CD8-positive, alpha-beta memory T cell (primary cell): ENCODE results near the gene LGALS1. TPM values are rescaled to one million over a fixed set of nuclear protein-coding genes. Genes with fewer than 3 reads are reported as not detected.

Source experiments
- CTCF ChIA-PET: fragments of 350-600 bp; sonication (Branson Sonifier 250); formaldehyde crosslinking; loops from one replicate; lab custom pipeline; 2021; ENCODE audit warnings: antibody characterized with exemption; lab: Charles Lee
- POLR2A ChIA-PET: fragments of 350-600 bp; sonication (Branson Sonifier 250); formaldehyde crosslinking; loops from one replicate; lab custom pipeline; 2021; ENCODE audit warnings: antibody characterized with exemption; lab: Charles Lee
- DNase-seq, 5 donors: peaks; one replicate each; pipeline versions ENCODE4 v3.0.0 to v3.0.0-alpha.2; 2020 to 2022; ENCODE audit warnings: mixed read lengths in 1 of 5
- H3K27ac ChIP-seq: one replicate; pipeline ENCODE4 v1.7.0; 2013; ENCODE audit warnings: low read depth, mild to moderate bottlenecking, low read length, moderate library complexity
- H3K27me3 ChIP-seq: 2 replicates; pipeline ENCODE4 v1.7.0; 2013; ENCODE audit warnings: low read length, mild to moderate bottlenecking; ENCODE audit not compliant: insufficient read depth, poor library complexity, severe bottlenecking
- H3K36me3 ChIP-seq: 2 replicates; pipeline ENCODE4 v1.7.0; 2013; ENCODE audit warnings: mild to moderate bottlenecking, low read length, moderate library complexity; ENCODE audit not compliant: insufficient read depth
- H3K4me1 ChIP-seq: 2 replicates; pipeline ENCODE4 v1.7.0; 2013; ENCODE audit warnings: mild to moderate bottlenecking, low read length, moderate library complexity; ENCODE audit not compliant: insufficient read depth
- H3K4me3 ChIP-seq: 2 replicates; pipeline ENCODE4 v1.7.0; 2013; ENCODE audit warnings: mild to moderate bottlenecking, low read length
- H3K9me3 ChIP-seq: 2 replicates; pipeline ENCODE4 v1.7.0; 2013; ENCODE audit warnings: mild to moderate bottlenecking, low read length
- H3K27ac Mint-ChIP-seq, 8 donors: one replicate each; pipeline ENCODE4 v1.8.0; 2020 to 2021; ENCODE audit warnings: mixed read lengths in 8 of 8, mild to moderate bottlenecking in 6 of 8, inconsistent platforms in 3 of 8, moderate library complexity in 3 of 8
- H3K27me3 Mint-ChIP-seq, 2 donors: one replicate each; pipeline ENCODE4 v1.8.0; 2020 to 2021; ENCODE audit warnings: mixed read lengths in 2 of 2, mild to moderate bottlenecking in 1 of 2, moderate library complexity in 1 of 2
- H3K36me3 Mint-ChIP-seq, 3 donors: one replicate each; pipeline ENCODE4 v1.8.0; 2020 to 2021; ENCODE audit warnings: mixed read lengths in 3 of 3, inconsistent platforms in 1 of 3, mild to moderate bottlenecking in 1 of 3
- H3K4me1 Mint-ChIP-seq, 3 donors: one replicate each; pipeline ENCODE4 v1.8.0; 2020 to 2021; ENCODE audit warnings: mixed read lengths in 3 of 3, inconsistent platforms in 1 of 3, mild to moderate bottlenecking in 1 of 3
- H3K4me3 Mint-ChIP-seq, 7 donors: one replicate each; pipeline ENCODE4 v1.8.0; 2020 to 2021; ENCODE audit warnings: mixed read lengths in 7 of 7, mild to moderate bottlenecking in 6 of 7, moderate library complexity in 4 of 7, inconsistent platforms in 2 of 7
- H3K9me3 Mint-ChIP-seq, 5 donors: one replicate each; pipeline ENCODE4 v1.8.0; 2020 to 2022; ENCODE audit warnings: mixed read lengths in 5 of 5, mild to moderate bottlenecking in 3 of 5, moderate library complexity in 2 of 5, inconsistent platforms in 1 of 5
- polyA plus RNA-seq: library from polyadenylated mRNA; unstranded; fragments of 300-500 nt; fragmentation: Illumina TruSeq; gene quantifications from one replicate; pipeline ENCODE4 v1.2.3, GENCODE V29; 2021
- total RNA-seq, 2 experiments: library from RNA; stranded (reverse); gene quantifications; one replicate each; pipeline ENCODE4 v1.2.3, GENCODE V29; 2021

The LGALS1 gene
- total and polyA plus RNA-seq, 3 experiments from 2014 or later, result 182 to 223 (median 204) TPM

GRCh38 chr22:37633625-37634416 lies 41.6 kb upstream of the LGALS1 start:
- Histone ChIP-seq H3K4me3 (peak overlapping the region; percentile 50), H3K27ac (peak overlapping the region; percentile 59), H3K9me3 (no peaks in the 10 kb centered on the region), H3K4me1 (peaks cover 77% of the 10 kb centered on the region), H3K36me3 (no peaks in the 10 kb centered on the region), H3K27me3 (no peaks in the 10 kb centered on the region)
- ChIA-PET CTCF (interaction anchor here (0.6 to 16.3 kb wide), 11 partner anchors 7 to 543 kb away, joined by 3 to 375 read pairs (median 5); partner anchors contain the start of genes GGA1, LGALS1, NOL12 and PDXP), POLR2A (interaction anchor here (1.0 to 9.6 kb wide), 4 partner anchors 9 to 43 kb away, joined by 5 to 50 read pairs (median 18); partner anchors contain the start of genes GGA1 and PDXP)
- peak; percentile 47 to 80 (median 54) for DNase-seq
- peaks cover 66 to 92% (median 69%) of the 10 kb centered on the region in 3 donors for H3K4me1 Mint-ChIP-seq
- peak overlapping the region; percentile 72 to 95 (median 83) for H3K4me3 Mint-ChIP-seq
- peaks cover 0 to 17% (median 0%) of the 10 kb centered on the region in 3 donors for H3K36me3 Mint-ChIP-seq
- no peaks in the 10 kb centered on the region for H3K9me3 Mint-ChIP-seq
- peak overlapping the region; percentile 89 to 99 (median 96) for H3K27ac Mint-ChIP-seq
- no peaks in the 10 kb centered on the region for H3K27me3 Mint-ChIP-seq

GRCh38 chr22:37634417-37634924 lies 41.0 kb upstream of the LGALS1 start:
- Histone ChIP-seq H3K4me1 (peaks cover 78% of the 10 kb centered on the region), H3K9me3 (no peaks in the 10 kb centered on the region), H3K27me3 (no peaks in the 10 kb centered on the region), H3K27ac (peak overlapping the region; percentile 57), H3K4me3 (peak overlapping the region; percentile 50), H3K36me3 (no peaks in the 10 kb centered on the region)
- ChIA-PET CTCF (interaction anchor here (1.5 to 16.3 kb wide), 9 partner anchors 6 to 171 kb away, joined by 4 to 375 read pairs (median 20); partner anchors contain the start of genes GGA1, LGALS1, NOL12 and PDXP), POLR2A (interaction anchor here (1.3 to 9.6 kb wide), 4 partner anchors 8 to 26 kb away, joined by 4 to 50 read pairs (median 18); partner anchors contain the start of genes GGA1 and PDXP)
- H3K27ac Mint-ChIP-seq, result peak overlapping the region; percentile 89 to 99 (median 95)
- peaks cover 0 to 14% (median 0%) of the 10 kb centered on the region in 3 donors for H3K36me3 Mint-ChIP-seq
- H3K27me3 Mint-ChIP-seq, result no peaks in the 10 kb centered on the region
- H3K9me3 Mint-ChIP-seq, result no peaks in the 10 kb centered on the region
- peak in 1 of 5 donors; percentile 29 for DNase-seq
- peaks cover 64 to 89% (median 69%) of the 10 kb centered on the region in 3 donors for H3K4me1 Mint-ChIP-seq
- peak overlapping the region; percentile 72 to 95 (median 83) for H3K4me3 Mint-ChIP-seq

- no peak for DNase-seq
- H3K4me3 Mint-ChIP-seq, result peak overlapping the region in 5 of 7 donors; percentile 15 to 75 (median 66)
- Histone ChIP-seq H3K27ac (no peak overlapping the region), H3K36me3 (no peaks in the 10 kb centered on the region), H3K9me3 (no peaks in the 10 kb centered on the region), H3K4me3 (no peak overlapping the region), H3K27me3 (no peaks in the 10 kb centered on the region), H3K4me1 (peaks cover 78% of the 10 kb centered on the region)
- peaks cover 0 to 13% (median 0%) of the 10 kb centered on the region in 3 donors for H3K36me3 Mint-ChIP-seq
- ChIA-PET CTCF (interaction anchor here (1.6 to 16.3 kb wide), 7 partner anchors 5 to 47 kb away, joined by 4 to 375 read pairs (median 236); partner anchors contain the start of genes GGA1, LGALS1, NOL12 and PDXP), POLR2A (interaction anchor here (1.3 to 9.6 kb wide), 3 partner anchors 8 to 27 kb away, joined by 3 to 50 read pairs (median 4); partner anchors contain the start of genes GGA1 and PDXP)
- no peaks in the 10 kb centered on the region for H3K27me3 Mint-ChIP-seq
- peaks cover 64 to 87% (median 69%) of the 10 kb centered on the region in 3 donors for H3K4me1 Mint-ChIP-seq
- peak overlapping the region in 6 of 8 donors; percentile 89 to 97 (median 94) for H3K27ac Mint-ChIP-seq
- H3K9me3 Mint-ChIP-seq, result no peaks in the 10 kb centered on the region
These were observed 40.3 kb upstream of the LGALS1 start for GRCh38 chr22:37635157-37635556.

- H3K27ac Mint-ChIP-seq, result peak overlapping the region; percentile 77 to 97 (median 87)
- DNase-seq, result peak in 1 of 5 donors; percentile 34
- H3K27me3 ChIP-seq, result no peaks in the 10 kb centered on the region
- no peaks in the 10 kb centered on the region for H3K27me3 Mint-ChIP-seq
- CTCF ChIA-PET, result interaction anchor here (0.6 to 16.3 kb wide), 9 partner anchors 6 to 200 kb away, joined by 3 to 375 read pairs (median 7); partner anchors contain the start of genes GGA1, LGALS1, NOL12 and PDXP
- no peaks in the 10 kb centered on the region for H3K9me3 Mint-ChIP-seq
- no peaks in the 10 kb centered on the region for H3K36me3 ChIP-seq
- H3K4me3 Mint-ChIP-seq, result peak overlapping the region; percentile 47 to 99 (median 82)
- H3K27ac ChIP-seq, result peak overlapping the region; percentile 31
- peaks cover 77% of the 10 kb centered on the region for H3K4me1 ChIP-seq
- H3K4me1 Mint-ChIP-seq, result peaks cover 61 to 90% (median 67%) of the 10 kb centered on the region in 3 donors
- H3K9me3 ChIP-seq, result no peaks in the 10 kb centered on the region
- H3K36me3 Mint-ChIP-seq, result peaks cover 0 to 17% (median 0%) of the 10 kb centered on the region in 3 donors
- POLR2A ChIA-PET, result interaction anchor here (0.5 to 4.2 kb wide), 9 partner anchors 8 to 679 kb away, joined by 3 to 25 read pairs (median 3); partner anchors contain the start of gene PDXP
- peak overlapping the region; percentile 9 for H3K4me3 ChIP-seq
These were observed 39.1 kb upstream of the LGALS1 start for GRCh38 chr22:37636186-37636948.

- Mint-ChIP-seq H3K4me3 (peak overlapping the region; percentile 47 to 99 (median 82)), H3K4me1 (peaks cover 61 to 90% (median 69%) of the 10 kb centered on the region in 3 donors), H3K27ac (peak overlapping the region; percentile 77 to 97 (median 87)), H3K36me3 (peaks cover 0 to 17% (median 0%) of the 10 kb centered on the region in 3 donors), H3K9me3 (no peaks in the 10 kb centered on the region), H3K27me3 (no peaks in the 10 kb centered on the region)
- ChIA-PET POLR2A (interaction anchor here (0.5 to 4.2 kb wide), 7 partner anchors 9 to 679 kb away, joined by 3 to 25 read pairs (median 4); partner anchors contain the start of gene PDXP), CTCF (interaction anchor here (0.6 to 16.3 kb wide), 10 partner anchors 7 to 199 kb away, joined by 3 to 375 read pairs (median 6); partner anchors contain the start of genes GGA1, LGALS1, NOL12 and PDXP)
- peaks cover 80% of the 10 kb centered on the region for H3K4me1 ChIP-seq
- H3K27me3 ChIP-seq, result no peaks in the 10 kb centered on the region
- peak overlapping the region; percentile 31 for H3K27ac ChIP-seq
- H3K36me3 ChIP-seq, result peaks cover 3% of the 10 kb centered on the region
- H3K9me3 ChIP-seq, result no peaks in the 10 kb centered on the region
- H3K4me3 ChIP-seq, result peak overlapping the region; percentile 9
- DNase-seq, result no peak
These were observed 38.5 kb upstream of the LGALS1 start for GRCh38 chr22:37636949-37637273.

- H3K27me3 ChIP-seq, result no peaks in the 10 kb centered on the region
- peak overlapping the region; percentile 85 to 99 (median 97) for H3K4me3 Mint-ChIP-seq
- no peaks in the 10 kb centered on the region for H3K9me3 Mint-ChIP-seq
- no peaks in the 10 kb centered on the region for H3K9me3 ChIP-seq
- H3K36me3 ChIP-seq, result peaks cover 19% of the 10 kb centered on the region
- ChIA-PET CTCF (interaction anchor here (0.7 to 16.3 kb wide), 9 partner anchors 9 to 46 kb away, joined by 3 to 375 read pairs (median 6); partner anchors contain the start of genes GGA1, LGALS1, NOL12 and PDXP), POLR2A (interaction anchor here (0.7 to 4.2 kb wide), 3 partner anchors 11 to 20 kb away, joined by 3 to 25 read pairs (median 13); partner anchors contain the start of gene PDXP)
- H3K4me3 ChIP-seq, result peak overlapping the region; percentile 94
- H3K27ac Mint-ChIP-seq, result peak overlapping the region; percentile 76 to 97 (median 84)
- H3K27ac ChIP-seq, result peak overlapping the region; percentile 41
- H3K4me1 Mint-ChIP-seq, result peaks cover 61 to 90% (median 67%) of the 10 kb centered on the region in 3 donors
- peaks cover 80% of the 10 kb centered on the region for H3K4me1 ChIP-seq
- no peaks in the 10 kb centered on the region for H3K27me3 Mint-ChIP-seq
- H3K36me3 Mint-ChIP-seq, result peaks cover 0 to 31% (median 4%) of the 10 kb centered on the region in 3 donors
- peak in 3 of 5 donors; percentile 32 to 47 (median 46) for DNase-seq
These were observed 36.9 kb upstream of the LGALS1 start for GRCh38 chr22:37638391-37639069.
